Measurements from ENCODE around the gene EIF4A3. TPM values are rescaled to one million over a fixed set of nuclear protein-coding genes. Genes with fewer than 3 reads are reported as not detected.

EIF4A3 gene
- total and polyA plus RNA-seq, 9 of the 15 experiments (the other 6 are each of a cell fraction or from before 2014, with no cell fraction given), result 62.7 to 171 (median 127) TPM

GRCh38 chr17:80146121-80147034 lies 550 bp downstream of the EIF4A3 start (continued):
- TF ChIP-seq PATZ1 (CRISPR knock-in tag; IDR thresholded peaks at IDR 0.05; ENCODE audit: borderline replicate concordance) (no peak), SOX6 (IDR thresholded peaks at IDR 0.05) (no peak), GABPA (tag; conservative IDR thresholded peaks at IDR 0.05; ENCODE audit: low read depth) (0 out of 2 replicates have a peak, but pooled peaks have one; percentile 37), COPS2 (conservative IDR thresholded peaks at IDR 0.05) (no peak), ZNF740 (CRISPR knock-in tag; IDR thresholded peaks at IDR 0.05) (0 out of 2 replicates have a peak, but pooled peaks have one; percentile 28), ZNF740 (tag; IDR thresholded peaks at IDR 0.05) (no peak), KLF1 (tag; IDR thresholded peaks at IDR 0.05) (no peak), CTCF (IDR thresholded peaks at IDR 0.05 in 2 of 3, conservative IDR thresholded peaks at IDR 0.05 in 1 of 3; ENCODE audit: insufficient read depth in 2 of 3, low read depth in 1 of 3, low read length in 3 of 3) (no peak), CXXC5 (CRISPR knock-in tag; IDR thresholded peaks at IDR 0.05) (no peak), POLR2AphosphoS2 (IDR thresholded peaks at IDR 0.05; ENCODE audit: low read length) (no peak), ZNF23 (CRISPR knock-in tag; IDR thresholded peaks at IDR 0.05) (no peak), SMC3 (conservative IDR thresholded peaks at IDR 0.05; ENCODE audit: insufficient read depth, low read depth, low read length) (no peak), ETS2 (tag; IDR thresholded peaks at IDR 0.05; ENCODE audit: borderline replicate concordance, poor library complexity, severe bottlenecking) (no peak), ARNT (IDR thresholded peaks at IDR 0.05) (no peak), ZNF511 (CRISPR knock-in tag; IDR thresholded peaks at IDR 0.05) (peak; percentile 80), TAL1 (IDR thresholded peaks at IDR 0.05) (no peak), ELF1 (tag; IDR thresholded peaks at IDR 0.05) (no peak), SP1 (CRISPR knock-in tag; IDR thresholded peaks at IDR 0.05) (no peak)
